HCT116 (cell line): Measurements from ENCODE around the gene DYNLRB1.

Experiments used
- POLR2AphosphoS5 ChIP-seq: IDR thresholded peaks from 2 replicates; pipeline ENCODE4 v1.6.1; 2011; ENCODE audit warnings: mild to moderate bottlenecking, low read depth, low read length, moderate library complexity
- TF ChIP-seq, protein P1 (sequence below), 3 experiments: fragments of 200-600 bp in 1 of 3; sonication (generic) in 1 of 3; IDR thresholded peaks in 2 of 3; conservative IDR thresholded peaks in 1 of 3; 2 replicates each; pipeline ENCODE4 v1.5.1; 2012 to 2017; ENCODE audit warnings: low read depth in 2 of 3, low read length in 2 of 3, antibody characterized with exemption in 1 of 3, borderline replicate concordance in 1 of 3, control low read depth in 1 of 3, mild to moderate bottlenecking in 1 of 3, mixed read lengths in 1 of 3, mixed run types in 1 of 3, moderate library complexity in 1 of 3; ENCODE audit not compliant: insufficient read depth in 1 of 3

DNA sequence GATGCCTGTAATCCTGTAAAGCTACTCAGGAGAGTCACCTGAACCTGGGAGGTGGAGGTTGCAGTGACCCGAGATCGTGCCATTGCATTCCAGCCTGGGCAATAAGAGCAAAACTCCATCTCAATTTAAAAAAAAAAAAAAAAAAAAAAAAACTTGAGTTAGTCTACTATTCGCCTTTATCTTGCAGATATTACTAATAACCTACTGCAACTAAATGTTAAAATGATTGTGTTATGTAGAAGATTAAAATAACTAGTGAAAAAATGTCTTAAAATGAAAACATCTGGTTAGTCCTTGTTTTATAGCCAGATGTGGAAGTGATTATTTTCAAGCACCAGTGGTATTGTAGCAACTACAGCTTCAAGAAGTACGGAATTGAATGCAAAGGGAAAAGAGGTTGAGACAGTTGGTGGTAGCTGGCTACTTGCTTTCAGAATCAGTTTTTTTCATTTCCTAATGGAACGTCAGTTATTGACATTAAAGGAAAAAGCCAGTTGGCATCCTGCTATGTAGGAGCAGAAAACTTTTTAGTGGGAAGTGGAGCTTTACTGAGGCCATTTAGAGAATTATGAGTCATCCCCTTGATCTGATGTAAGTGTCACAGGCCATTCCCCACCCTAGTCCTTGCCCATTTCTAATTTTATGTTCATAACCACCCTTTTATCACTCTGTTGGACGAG, 43.8 kb upstream of the DYNLRB1 start:
- TF ChIP-seq, protein P1, sequence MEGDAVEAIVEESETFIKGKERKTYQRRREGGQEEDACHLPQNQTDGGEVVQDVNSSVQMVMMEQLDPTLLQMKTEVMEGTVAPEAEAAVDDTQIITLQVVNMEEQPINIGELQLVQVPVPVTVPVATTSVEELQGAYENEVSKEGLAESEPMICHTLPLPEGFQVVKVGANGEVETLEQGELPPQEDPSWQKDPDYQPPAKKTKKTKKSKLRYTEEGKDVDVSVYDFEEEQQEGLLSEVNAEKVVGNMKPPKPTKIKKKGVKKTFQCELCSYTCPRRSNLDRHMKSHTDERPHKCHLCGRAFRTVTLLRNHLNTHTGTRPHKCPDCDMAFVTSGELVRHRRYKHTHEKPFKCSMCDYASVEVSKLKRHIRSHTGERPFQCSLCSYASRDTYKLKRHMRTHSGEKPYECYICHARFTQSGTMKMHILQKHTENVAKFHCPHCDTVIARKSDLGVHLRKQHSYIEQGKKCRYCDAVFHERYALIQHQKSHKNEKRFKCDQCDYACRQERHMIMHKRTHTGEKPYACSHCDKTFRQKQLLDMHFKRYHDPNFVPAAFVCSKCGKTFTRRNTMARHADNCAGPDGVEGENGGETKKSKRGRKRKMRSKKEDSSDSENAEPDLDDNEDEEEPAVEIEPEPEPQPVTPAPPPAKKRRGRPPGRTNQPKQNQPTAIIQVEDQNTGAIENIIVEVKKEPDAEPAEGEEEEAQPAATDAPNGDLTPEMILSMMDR (IDR thresholded peaks at IDR 0.05 in 2 of 3, conservative IDR thresholded peaks at IDR 0.05 in 1 of 3; ENCODE audit: borderline replicate concordance in 1 of 3, insufficient read depth in 1 of 3, low read depth in 2 of 3, low read length in 2 of 3), result no peak
- TF ChIP-seq POLR2AphosphoS5, result peak; percentile 27; the same call in 1 of the 2 replicates
